Esophagus squamous epithelium (tissue), 4 donors: ENCODE measurements around the gene NPR1.

Experiments
- POLR2A ChIP-seq, 4 donors: fragments of 450-650 bp; IDR thresholded peaks; one replicate each; pipeline ENCODE4 v1.6.1; 2017; ENCODE audit warnings: antibody characterized with exemption in 4 of 4, mild to moderate bottlenecking in 4 of 4, moderate library complexity in 3 of 4
- TF ChIP-seq, protein P1 (sequence below), 6 experiments: fragments of 450-650 bp in 4 of 6; fragments of 200-600 bp in 2 of 6; sonication (generic) in 2 of 6; IDR thresholded peaks; one replicate each; pipeline ENCODE4 v1.5.1; 2016 to 2019; ENCODE audit warnings: antibody characterized with exemption in 6 of 6, mild to moderate bottlenecking in 4 of 6, moderate library complexity in 4 of 6

DNA sequence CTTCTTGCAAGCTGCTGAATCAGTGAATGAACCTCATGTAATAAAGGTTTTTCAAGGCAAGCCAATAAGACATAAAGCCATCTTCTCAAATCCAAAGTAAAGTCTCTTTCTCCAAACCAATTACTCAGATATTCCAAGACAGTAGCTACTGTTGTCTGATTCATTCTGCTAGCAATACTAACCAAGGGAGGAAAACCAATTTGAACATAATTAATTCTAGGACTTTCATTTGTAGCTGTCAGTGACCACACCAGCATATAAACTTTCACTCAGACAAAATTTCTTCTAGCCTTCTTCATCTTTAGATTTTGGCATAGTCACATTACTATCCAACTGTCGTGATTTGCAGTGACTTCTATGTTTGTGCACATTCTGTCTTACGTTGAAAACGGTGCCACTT lies 38.8 kb downstream of the NPR1 start:
- TF ChIP-seq, protein P1, sequence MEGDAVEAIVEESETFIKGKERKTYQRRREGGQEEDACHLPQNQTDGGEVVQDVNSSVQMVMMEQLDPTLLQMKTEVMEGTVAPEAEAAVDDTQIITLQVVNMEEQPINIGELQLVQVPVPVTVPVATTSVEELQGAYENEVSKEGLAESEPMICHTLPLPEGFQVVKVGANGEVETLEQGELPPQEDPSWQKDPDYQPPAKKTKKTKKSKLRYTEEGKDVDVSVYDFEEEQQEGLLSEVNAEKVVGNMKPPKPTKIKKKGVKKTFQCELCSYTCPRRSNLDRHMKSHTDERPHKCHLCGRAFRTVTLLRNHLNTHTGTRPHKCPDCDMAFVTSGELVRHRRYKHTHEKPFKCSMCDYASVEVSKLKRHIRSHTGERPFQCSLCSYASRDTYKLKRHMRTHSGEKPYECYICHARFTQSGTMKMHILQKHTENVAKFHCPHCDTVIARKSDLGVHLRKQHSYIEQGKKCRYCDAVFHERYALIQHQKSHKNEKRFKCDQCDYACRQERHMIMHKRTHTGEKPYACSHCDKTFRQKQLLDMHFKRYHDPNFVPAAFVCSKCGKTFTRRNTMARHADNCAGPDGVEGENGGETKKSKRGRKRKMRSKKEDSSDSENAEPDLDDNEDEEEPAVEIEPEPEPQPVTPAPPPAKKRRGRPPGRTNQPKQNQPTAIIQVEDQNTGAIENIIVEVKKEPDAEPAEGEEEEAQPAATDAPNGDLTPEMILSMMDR (IDR thresholded peaks at IDR 0.05) = no peak
- no peak for TF ChIP-seq POLR2A (IDR thresholded peaks at IDR 0.05)
